Ovary (tissue), 3 donors: ENCODE data around the gene DBF4.

ENCODE experiments used
- POLR2A ChIP-seq: fragments of 450-650 bp; IDR thresholded peaks from one replicate; pipeline ENCODE4 v1.6.1; 2017; ENCODE audit warnings: antibody characterized with exemption, mild to moderate bottlenecking, moderate library complexity
- TF ChIP-seq, protein P1 (sequence below), 3 donors: fragments of 450-650 bp in 2 of 3; fragments of 200-600 bp in 1 of 3; IDR thresholded peaks; one replicate each; pipeline versions ENCODE4 v1.5.1 to v1.8.0; 2016 to 2022; ENCODE audit warnings: antibody characterized with exemption in 3 of 3, mild to moderate bottlenecking in 1 of 3
- donor health status: DM: no; HTN: no; CAD: no.

DNA sequence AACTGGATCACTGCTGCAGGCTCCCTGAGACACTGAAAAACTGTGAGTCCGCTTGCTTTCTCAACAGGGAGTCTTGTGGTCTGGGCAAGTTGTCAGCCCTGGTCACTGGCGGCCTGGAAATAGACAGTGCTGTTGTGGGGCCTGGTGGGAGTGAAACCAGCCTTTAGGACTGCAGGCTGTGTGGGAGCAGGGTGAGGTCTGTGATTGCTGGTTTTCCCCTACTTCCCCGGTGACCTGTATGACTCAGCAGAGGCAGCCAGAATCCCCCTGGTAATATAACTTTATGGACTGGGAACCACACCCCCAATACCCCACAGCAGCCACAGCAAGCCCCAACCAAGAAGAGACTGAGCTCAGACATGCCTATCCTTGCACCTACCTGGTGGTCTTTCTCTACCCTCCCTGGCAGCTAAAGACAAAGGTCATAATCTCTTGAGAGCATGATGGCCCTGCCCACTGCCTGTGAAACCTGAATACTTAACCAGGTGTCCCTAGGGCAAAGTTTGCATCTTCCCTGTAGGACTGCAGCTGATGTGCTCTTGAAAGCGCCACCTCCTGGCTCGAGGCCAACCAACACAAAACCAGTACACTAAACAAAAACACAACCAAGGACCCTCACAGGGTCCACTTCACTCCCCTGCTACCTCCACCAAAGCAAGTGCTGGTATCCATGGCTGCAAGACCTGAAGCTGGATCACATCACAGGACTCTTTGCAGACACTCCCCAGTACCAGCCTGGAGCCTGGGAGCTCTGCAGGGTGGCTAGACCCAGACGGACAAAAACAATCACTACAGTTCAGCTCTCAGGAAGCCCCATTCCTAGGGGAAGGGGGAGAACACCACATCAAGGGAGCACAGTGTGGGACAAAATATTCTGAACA, 50.5 kb downstream of the DBF4 start:
- TF ChIP-seq POLR2A, result no peak
- TF ChIP-seq, protein P1, sequence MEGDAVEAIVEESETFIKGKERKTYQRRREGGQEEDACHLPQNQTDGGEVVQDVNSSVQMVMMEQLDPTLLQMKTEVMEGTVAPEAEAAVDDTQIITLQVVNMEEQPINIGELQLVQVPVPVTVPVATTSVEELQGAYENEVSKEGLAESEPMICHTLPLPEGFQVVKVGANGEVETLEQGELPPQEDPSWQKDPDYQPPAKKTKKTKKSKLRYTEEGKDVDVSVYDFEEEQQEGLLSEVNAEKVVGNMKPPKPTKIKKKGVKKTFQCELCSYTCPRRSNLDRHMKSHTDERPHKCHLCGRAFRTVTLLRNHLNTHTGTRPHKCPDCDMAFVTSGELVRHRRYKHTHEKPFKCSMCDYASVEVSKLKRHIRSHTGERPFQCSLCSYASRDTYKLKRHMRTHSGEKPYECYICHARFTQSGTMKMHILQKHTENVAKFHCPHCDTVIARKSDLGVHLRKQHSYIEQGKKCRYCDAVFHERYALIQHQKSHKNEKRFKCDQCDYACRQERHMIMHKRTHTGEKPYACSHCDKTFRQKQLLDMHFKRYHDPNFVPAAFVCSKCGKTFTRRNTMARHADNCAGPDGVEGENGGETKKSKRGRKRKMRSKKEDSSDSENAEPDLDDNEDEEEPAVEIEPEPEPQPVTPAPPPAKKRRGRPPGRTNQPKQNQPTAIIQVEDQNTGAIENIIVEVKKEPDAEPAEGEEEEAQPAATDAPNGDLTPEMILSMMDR (IDR thresholded peaks at IDR 0.05), result no peak
